ENCODE results near the gene OPRL1.

Gene OPRL1

DNA sequence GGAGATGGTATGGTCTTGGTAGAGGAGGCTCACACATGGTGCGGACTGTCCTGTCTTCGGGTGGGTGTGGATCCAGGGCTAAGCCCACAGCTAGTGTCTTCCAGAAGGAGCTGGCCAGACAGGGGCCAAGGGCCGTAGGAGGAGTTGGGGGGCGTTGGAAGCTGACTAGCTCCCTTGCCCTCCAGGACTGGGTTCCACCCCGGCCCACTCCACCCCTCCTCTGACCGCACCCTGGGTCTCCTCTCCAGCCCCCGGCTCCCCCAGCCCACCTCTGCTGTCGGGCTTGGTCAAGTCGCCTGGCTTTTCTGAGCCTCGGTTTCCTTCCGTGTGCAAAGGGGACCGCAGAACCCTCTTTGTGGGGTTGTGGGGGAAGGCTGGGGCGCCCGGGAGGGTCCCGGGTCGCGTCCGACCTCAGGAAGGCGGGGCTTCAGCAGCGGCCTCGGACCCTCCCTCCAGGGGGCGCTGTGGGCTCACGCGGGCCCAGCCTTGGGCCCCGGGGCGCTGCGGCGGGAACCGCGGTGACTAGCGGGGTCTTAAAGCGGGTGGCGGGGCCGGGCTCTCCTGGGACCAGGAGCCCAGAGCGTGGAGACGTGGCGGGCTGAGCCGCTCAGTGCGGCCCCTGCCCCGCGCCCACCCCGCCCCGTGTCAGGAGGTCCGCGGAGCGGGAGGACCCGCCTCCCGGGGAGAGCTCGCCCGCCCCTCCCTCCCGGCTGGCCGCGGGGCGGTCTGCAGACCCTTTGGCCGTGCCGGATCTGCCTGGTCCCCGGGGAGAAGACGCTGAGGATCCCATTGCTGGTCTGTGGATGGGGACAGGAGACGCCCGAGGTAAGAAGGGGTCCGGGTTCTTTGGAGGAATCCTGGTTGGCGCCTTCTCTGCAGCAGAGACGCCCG is 22.1 kb downstream of the OPRL1 start:
- H3K4me3 ChIP-seq (ENCODE audit: low read depth, low read length), result peak overlapping the region; percentile 27

DNA sequence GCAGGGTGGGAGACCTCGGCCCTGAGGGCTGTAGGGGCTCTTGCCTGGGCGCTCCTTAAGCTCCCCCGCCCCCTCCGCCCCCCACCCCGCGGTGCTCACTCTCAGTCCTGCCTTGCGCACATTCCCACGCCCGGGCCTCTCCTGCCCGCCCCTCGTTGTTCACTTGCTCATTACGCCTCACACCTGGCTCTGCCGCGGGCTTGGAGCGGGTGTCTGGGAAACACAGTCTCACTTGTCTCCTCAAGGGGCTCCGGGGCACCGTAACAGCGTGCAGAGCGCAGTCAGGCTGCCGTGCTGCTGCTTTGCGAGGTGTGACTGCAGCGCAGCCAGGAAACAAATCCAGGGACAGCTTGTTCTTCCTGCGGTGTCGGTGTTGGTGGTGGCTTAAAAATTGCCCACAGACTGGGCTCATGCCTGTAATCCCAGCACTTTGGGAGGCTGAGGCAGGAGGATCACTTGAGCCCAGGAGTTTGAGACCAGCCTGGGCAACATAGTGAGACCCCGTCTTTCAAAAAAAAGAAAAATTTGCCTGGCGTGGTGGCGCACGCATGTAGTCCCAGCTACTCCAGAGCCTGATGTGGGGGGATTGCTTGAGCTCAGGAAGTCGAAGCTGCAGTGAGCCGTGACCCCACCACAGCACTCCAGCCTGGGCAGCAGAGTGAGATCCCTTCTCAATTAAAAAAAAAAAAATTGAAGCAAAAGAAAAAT is 22.9 kb downstream of the OPRL1 start:
- H3K4me3 ChIP-seq (ENCODE audit: low read depth, low read length), result peak overlapping the region; percentile 27

DNA sequence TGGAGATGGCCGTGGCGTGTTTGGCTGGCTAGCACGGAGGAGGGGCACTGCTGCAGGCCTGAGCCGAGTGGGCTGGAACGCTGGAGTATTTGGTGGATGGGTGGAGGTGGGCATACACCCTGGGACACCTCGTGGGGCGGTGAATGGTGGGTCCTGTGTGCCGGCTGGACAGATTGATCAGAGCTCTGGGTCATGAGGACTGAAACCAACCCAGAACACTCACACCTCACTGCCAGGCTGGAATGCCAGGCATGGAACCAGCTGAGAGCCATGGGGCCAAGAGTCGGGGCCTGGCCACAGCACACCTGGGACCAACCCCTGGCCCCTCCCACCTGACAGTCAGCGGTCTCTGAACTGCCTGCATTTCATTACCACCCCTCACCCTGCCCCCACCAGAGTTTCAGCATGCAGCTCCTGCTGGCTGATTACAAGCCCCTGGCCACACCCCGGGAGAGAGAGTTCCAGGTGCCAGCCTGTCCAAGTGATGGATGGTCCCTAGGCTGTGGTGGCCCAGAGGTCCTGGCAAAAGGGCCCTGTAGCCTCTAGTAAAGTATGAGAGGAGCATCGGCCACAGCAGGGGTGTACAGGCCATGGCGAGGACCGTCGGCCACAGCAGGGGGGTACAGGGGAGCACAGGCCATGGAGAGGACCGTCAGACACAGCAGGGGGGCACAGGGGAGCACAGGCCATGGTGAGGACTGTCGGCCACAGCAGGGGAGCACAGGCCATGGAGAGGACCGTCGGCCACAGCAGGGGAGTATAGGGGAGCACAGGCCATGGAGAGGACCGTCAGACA is 24.2 kb downstream of the OPRL1 start:
- H3K4me3 ChIP-seq (ENCODE audit: low read depth, low read length), result no peak overlapping the region

DNA sequence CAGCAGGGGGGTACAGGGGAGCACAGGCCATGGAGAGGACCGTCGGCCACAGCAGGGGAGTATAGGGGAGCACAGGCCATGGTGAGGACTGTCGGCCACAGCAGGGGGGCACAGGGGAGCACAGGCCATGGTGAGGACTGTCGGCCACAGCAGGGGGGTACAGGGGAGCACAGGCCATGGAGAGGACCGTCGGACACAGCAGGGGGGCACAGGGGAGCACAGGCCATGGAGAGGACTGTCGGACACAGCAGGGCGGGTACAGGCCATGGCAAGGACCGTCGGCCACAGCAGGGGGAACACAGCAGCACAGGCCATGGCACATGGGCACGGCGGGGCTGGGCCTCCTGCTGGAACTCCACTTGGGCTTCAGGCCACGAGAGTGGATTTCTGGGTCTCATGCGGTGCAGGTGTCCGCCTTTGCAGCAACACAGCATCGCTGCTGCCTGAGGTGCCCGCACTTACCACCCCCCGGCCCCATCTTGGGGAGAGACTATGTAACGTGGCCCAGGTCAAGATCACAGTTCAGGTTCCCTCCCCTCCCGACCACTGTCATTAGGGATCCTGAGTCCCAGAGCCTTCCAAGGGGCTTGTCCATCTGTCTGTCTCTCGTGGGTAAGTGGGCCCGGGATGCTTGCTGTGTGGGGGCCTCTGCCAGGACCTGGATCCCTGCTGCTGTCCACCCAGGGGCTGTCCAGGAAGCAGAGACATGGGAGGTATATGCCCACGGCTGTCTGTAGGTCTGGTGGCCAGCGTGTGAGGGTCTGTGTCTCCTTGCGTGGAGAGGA is 25.0 kb downstream of the OPRL1 start:
- no peak overlapping the region for H3K4me3 ChIP-seq (ENCODE audit: low read depth, low read length)

DNA sequence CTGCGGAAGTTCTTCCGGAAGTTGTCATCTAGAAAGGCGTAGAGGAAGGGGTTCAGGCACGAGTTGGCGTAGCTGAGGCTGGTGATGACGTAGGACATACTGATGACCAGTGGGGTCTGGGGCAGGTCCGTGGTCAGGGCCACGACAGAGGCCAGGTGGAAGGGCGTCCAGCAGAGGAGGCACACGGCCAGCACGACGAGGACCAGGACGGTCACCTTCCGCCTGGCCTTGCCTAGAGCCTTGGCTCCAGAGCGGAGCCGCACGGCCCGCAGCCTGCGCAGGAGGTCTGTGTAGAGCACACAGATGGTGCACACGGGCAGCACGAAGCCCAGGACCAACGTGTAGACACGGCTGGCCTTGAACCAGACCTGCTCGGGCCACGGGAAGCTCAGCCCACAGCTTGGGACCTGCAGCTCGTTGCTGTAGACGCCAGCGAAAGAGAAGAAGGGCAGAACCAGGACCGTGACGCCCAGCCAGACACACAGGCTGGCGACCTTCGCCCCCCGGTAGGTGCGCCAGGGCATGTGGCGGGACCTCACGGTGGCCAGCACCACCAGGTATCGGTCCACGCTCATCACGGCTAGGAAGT is 26.1 kb downstream of the OPRL1 start:
- H3K4me3 ChIP-seq (ENCODE audit: low read depth, low read length), result no peak overlapping the region

DNA sequence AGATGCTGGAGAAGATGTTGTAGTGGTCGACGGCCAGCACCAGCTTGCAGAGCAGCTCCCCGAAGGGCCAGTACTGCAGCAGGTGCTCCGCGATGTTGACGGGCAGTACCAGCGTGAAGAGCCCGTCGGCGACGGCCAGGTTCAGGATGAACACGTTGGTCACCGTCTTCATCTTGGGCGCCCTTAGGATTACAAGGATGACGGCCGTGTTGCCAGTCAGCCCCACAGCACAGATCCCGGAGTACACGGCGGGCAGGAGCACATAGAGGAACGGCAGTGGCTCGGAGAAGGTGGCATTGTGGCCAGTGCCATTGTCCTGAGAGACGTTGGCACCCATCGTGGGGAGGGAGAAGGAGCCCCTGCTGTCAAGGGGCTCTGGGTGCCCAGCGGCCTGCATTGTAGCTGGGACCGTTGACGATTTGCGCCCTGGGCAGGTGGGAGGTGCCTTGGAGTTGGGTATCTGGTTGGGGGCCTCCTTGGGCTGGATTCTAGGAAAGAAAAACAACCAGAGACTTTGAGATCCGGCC is 26.6 kb downstream of the OPRL1 start:
- H3K4me3 ChIP-seq (ENCODE audit: low read depth, low read length), result no peak overlapping the region

DNA sequence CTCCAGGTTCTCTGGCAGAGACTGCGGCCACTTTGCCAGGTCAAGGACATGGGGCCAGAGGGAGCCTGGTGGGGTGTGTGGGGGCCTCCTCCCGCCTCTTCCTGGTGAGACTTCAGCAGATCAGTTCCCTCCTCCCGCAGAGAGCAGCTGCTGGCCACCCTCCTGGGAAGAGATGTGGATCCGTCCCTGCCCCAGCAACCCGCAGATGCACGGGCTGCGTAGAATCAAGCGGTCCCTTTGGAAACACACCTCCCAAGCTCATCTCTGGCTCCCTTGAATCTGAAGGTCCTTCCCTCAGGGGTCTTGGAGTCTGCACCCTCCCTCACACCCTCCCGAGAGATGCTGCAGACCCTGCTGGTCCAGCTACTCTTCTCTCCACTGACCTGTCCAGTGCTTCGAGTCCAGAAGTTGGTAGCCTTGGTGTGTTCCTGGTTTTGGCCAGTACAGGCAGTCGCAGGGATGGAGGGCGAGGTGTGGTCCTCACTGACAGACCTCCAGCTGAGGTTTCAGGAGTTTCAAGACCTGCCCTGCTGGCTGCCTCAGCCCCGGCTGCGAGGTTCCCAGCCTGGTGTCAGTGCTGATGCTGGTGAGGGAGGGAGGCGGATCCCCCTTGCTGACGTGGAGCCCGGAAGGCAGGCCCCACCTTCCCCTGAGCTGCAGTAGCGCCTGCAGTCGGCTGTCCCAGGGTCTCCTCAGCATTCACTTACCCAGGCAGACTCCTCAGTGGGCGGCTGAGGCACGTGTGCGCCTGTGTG is 27.3 kb downstream of the OPRL1 start, which contains the start of gene NPBWR2:
NPBWR2 (minus strand) TSS at position 585 of the 755 bp plus-strand sequence. CDS start 734 bp downstream, outside the sequence.
- H3K4me3 ChIP-seq (ENCODE audit: low read depth, low read length), result no peak within 1 kb of the TSS

DNA sequence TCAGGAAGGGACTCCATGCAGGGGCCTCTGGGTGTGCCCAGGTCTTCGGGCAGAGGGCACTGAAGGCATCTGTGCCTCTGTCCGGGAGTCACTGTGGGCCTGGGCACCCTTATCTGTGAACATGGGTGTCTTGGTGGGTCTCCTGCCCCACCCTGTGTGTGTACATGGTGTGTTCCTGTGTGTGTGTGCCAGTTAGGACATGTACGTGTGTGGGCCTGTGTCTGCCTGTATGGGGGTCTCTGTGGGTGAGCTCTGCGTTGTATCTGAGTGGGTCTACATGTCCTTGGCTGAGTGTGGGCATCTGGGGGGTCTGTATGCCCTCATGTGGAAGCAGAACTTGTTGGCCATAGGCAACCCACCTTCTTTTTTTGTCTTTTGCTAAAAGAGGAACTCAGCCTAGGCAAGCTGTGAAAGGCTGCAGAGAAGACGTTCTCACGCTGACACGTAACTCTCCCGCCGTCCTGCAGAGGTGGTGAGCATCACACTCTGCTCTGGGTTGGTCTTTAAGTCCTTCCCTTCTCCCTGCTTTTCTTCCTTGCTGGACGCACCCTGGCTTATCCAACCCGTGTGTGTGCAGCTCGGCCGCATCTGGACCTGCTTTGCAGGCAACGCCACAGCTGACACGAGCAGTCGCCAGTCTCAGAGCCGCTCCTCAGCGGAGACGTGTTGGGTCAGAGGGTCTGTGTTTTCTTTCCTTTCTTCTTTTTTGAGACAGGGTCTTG is 28.0 kb downstream of the OPRL1 start:
- H3K4me3 ChIP-seq (ENCODE audit: low read depth, low read length), result no peak overlapping the region

DNA sequence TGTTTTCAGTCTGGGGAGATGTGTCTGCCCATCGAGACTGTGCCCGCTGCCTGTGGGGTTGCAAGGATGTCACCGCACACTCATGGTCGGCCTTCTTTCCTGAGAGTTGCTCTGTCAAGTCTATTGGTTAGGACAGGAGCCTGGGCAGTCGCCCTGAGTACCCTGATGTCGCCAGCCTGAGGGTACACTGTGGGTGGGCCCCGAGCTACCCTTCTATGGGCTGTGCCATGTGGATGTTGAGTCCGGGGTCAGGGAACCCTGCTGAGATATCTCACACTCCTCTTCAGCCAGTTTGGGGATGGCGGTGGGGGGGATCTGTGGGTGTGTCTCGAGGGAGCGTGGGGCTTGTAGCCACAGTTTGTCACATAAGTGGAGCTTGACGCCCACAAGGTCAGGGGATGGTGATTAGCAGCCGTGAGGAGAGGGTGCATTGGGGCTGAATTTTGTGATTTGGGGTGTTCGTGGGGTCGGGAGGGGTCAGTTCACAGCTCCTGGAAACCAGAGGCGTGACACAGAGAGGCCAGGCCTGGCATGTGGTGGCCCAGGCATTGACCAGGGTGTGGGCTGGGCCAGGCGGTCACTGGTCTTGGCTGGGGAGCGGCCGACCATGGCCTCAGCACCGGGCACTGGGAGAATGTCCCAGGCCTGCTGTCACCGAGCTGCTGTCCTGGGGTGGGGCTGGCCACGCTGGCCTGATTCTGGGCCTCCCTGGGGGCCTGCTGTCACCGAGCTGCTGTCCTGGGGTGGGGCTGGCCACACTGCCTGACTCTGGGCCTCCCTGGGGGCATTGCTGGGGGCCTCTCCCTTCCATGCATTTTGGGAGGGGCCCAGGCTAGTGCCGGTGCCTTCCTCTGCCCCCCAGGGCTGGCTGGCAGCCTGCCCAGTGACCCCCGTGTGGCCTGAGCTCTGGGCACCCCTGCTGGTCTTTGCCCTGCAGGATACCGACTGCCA is 29.1 kb downstream of the OPRL1 start:
- no peak overlapping the region for H3K4me3 ChIP-seq (ENCODE audit: low read depth, low read length)

DNA sequence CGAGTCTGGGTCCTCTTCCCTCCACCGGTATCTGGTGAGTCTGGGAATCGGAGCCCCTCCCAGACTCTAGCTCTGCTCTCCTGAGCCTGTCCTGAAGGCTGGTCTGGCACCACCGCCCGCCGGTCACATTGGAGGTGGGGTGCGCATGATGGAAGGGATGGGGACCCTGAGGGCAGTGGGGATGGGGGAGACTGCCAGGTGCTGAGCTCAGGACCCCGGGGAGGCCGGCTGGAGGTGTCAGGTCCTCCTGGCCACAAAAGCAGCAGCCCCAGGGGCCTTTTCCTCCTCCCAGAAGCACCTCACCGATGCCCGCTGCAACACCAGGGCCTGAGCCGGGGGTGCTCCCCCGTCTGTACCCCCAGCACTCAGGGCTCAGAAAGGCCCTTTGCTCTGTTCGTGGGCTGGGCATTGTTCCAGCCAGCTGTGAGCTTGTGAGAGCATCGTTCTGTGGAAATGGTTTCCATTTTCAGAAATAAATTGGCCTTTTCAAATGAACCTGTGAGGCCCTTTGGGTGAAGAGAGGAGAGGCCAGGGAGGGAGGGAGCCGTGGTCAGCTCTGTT is 30.0 kb downstream of the OPRL1 start:
- H3K4me3 ChIP-seq (ENCODE audit: low read depth, low read length), result no peak overlapping the region

DNA sequence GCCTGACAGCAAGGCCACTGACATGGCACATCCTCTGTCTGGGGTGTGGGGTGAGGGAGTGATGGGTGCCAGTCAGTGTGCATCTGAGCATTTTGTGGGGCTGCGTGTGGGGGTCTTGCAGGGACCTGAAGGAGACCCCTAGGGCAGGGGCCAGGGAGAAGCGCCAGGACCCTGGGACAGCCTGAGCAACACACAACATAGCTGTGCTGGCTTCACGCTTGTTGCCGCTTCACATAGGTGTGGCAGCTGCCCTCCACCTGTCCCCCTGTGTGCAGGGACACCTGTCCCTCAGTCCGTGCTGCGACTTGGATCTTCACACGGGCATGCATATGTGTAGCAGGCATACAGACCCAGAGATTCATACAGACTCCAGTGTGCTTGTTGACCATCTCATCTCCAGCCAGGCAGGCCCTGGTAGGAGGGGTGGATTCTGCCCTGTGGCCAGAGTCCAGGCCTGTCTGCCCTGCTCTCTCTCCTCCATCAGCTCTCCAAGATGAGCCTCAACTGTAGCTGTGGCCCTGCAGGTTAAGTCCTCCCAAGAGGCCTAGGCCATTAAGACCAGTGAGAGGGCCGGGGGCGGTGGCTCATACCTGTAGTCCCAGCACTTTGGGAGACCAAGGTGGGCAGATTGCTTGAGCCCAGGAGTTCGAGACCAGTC is 30.7 kb downstream of the OPRL1 start:
- H3K4me3 ChIP-seq (ENCODE audit: low read depth, low read length), result no peak overlapping the region

DNA sequence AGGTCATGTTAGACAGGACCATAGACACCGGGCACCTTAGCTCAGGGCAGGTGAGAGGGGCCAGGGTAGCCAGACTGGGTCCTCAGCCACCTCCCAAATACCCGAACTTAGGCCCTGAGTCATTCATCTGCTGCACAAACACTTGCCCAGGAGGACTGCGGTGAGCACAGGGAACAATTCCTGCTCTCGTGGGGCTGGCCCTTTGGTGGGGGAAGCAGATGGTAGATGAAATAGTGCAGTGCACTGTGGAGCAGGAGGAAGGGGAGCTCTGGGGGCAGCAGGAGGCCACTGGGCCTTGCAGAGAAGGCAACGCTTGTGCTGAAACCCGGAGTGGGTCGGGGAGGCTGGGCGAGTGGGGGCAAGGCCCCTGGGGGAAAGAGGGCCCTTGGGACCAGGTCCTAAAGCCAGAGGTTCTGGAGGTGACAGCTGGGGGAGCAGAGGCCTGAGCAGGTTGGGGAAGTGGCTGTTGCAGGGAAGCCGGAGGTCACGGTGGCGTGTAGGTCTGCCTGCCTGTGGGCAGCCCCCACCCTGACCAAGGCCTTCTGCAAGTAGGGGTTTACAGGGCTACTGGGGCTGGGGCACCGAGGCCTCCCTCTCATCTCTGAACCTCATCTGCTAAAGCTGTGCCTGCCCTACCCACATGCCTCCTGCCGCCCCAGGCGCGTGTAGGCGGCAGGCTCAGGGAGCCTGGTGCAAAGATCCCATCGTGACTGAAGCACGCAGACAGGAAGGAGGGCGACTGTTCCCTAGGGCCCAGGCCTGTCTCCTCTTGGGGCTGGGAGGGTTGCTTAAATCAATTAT is 32.2 kb downstream of the OPRL1 start:
- no peak overlapping the region for H3K4me3 ChIP-seq (ENCODE audit: low read depth, low read length)

DNA sequence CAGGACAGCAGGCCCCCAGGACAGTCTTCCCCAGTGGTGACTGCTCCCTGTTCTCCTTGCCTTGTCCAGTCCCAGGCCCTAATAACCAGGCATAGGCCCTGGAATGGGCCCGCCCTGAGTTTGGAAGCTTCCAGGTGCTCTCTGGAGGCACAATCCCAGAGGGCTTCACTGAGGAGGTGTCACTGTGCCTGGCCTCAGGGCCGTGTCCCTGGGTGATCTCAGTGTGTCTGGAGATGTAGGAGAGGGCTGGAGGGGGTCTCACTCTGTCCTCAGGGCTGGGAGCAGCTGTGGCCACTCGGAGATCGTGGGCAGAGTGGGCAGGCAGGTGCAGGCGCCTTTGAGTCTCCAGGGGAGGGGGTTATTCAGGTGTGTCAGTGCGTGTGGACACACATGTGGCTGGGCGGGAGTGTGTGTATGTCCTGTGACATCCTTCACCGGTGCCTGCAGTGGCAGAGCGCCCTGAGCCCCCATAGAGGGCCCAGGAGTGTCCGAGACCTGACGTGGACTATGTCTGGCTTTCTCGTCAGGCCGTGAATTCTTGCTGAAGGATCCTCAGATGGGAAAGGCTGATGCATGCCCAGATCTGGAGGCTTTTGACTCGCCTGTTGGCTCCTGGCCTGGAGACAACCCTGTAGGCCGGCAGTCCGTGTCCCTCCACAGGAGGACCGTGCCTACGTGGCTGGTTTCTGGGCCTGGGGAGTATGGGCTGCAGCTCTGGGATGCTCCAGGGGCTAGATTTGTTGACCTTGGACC is 33.0 kb downstream of the OPRL1 start:
- H3K4me3 ChIP-seq (ENCODE audit: low read depth, low read length), result no peak overlapping the region

DNA sequence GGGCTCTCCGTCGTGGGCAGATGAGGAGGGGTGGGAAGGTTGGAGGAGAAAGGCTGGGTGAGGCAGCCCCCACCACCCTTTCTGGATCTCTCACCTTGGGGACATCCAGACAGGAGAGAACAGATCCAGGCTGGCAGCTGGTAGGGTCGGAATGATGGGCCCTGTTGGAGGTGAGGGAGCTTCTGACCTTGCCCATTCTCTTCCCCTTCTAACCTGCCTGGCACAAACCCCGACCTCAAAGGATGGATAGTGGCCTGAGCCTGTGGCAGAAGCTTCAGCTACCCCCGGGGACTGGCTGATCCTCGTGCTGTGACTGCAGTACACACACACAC is 33.5 kb downstream of the OPRL1 start:
- no peak overlapping the region for H3K4me3 ChIP-seq (ENCODE audit: low read depth, low read length)

DNA sequence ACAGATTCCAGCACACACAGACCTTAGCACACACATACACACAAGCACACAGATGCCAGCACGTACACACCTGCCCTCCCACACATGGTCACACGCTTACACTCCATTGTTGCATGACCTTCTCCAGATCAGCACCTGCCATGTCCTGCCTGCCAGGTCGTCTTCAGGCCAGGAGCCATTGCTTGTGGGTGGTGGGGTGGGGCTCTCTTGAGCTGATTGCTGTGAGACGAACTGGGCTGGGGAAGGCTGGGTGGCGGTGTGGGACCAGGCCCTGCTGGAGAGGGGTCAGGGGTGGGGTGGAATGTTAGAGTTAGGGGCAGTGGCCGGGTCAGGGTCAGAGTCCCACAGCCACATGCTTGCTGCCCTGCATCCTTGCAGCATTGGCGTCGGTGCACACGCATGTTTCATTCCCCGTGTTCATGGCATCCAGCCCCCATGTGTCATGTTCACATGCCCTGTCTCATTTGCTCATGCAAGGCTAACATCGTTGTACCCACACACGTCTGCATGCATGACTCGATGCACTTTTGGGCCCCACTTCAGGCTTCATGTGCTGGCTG is 34.0 kb downstream of the OPRL1 start:
- no peak overlapping the region for H3K4me3 ChIP-seq (ENCODE audit: low read depth, low read length)

Measured in iPS-11a (cell line).